AG09309 (cell line): Measurements from ENCODE around the gene CBR1.

ENCODE experiments used
- DNase-seq: peaks from one replicate; pipeline ENCODE4 v3.0.0-alpha.2; 2010; ENCODE audit warnings: low read depth
- H3K4me3 ChIP-seq: 2 replicates; pipeline ENCODE4 v1.5.1; 2011; ENCODE audit warnings: mild to moderate bottlenecking, low read depth, low read length, moderate library complexity; ENCODE audit not compliant: control insufficient read depth
- TF ChIP-seq, protein P1 (sequence below): IDR thresholded peaks from 2 replicates; pipeline ENCODE4 v1.5.1; 2011; ENCODE audit warnings: mild to moderate bottlenecking, low read depth, low read length, inconsistent platforms; ENCODE audit not compliant: insufficient read depth, control insufficient read depth; ENCODE audit errors: missing control alignments

Gene CBR1

DNA sequence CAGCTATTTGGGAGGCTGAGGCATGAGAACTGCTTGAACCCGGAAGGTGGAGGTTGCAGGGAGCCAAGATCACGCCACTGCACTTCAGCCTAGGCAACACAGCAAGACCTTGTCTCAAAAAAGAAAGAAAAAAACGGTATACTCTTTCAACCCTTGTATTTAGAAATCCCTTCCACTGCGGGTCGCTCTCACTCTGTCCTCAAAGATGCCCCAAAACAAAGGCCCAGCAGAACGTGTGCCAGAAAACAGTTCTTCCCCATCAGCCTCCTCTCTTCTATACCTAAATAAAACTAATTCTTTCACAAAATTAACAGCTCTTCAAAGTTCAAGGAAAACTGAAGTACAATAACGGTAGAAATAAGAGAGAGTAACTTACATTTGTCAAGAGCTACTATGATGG lies 22.7 kb upstream of the CBR1 start:
- TF ChIP-seq, protein P1, sequence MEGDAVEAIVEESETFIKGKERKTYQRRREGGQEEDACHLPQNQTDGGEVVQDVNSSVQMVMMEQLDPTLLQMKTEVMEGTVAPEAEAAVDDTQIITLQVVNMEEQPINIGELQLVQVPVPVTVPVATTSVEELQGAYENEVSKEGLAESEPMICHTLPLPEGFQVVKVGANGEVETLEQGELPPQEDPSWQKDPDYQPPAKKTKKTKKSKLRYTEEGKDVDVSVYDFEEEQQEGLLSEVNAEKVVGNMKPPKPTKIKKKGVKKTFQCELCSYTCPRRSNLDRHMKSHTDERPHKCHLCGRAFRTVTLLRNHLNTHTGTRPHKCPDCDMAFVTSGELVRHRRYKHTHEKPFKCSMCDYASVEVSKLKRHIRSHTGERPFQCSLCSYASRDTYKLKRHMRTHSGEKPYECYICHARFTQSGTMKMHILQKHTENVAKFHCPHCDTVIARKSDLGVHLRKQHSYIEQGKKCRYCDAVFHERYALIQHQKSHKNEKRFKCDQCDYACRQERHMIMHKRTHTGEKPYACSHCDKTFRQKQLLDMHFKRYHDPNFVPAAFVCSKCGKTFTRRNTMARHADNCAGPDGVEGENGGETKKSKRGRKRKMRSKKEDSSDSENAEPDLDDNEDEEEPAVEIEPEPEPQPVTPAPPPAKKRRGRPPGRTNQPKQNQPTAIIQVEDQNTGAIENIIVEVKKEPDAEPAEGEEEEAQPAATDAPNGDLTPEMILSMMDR: no peak
- H3K4me3 ChIP-seq: no peak overlapping the region
- no peak for DNase-seq

DNA sequence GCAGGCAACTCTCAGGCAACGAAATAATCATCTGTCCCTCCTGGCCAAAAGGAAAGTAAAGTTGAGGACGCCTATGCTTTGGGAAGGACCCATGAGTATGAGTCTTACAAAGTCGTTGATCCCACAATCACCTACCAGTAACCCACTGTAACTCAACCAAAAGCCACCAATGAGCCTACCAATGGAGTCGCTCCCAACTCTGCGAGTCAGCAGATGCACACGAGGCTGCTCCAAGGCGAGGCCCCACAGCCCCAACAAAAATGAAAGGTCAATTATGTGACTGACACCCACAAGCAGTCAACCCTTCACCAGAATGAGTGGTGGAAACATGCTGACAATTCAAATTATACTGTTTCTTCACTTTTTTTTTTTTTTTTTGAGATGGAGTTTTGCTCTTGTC lies 21.5 kb upstream of the CBR1 start:
- H3K4me3 ChIP-seq: no peak overlapping the region
- no peak for DNase-seq
- TF ChIP-seq, protein P1: no peak

DNA sequence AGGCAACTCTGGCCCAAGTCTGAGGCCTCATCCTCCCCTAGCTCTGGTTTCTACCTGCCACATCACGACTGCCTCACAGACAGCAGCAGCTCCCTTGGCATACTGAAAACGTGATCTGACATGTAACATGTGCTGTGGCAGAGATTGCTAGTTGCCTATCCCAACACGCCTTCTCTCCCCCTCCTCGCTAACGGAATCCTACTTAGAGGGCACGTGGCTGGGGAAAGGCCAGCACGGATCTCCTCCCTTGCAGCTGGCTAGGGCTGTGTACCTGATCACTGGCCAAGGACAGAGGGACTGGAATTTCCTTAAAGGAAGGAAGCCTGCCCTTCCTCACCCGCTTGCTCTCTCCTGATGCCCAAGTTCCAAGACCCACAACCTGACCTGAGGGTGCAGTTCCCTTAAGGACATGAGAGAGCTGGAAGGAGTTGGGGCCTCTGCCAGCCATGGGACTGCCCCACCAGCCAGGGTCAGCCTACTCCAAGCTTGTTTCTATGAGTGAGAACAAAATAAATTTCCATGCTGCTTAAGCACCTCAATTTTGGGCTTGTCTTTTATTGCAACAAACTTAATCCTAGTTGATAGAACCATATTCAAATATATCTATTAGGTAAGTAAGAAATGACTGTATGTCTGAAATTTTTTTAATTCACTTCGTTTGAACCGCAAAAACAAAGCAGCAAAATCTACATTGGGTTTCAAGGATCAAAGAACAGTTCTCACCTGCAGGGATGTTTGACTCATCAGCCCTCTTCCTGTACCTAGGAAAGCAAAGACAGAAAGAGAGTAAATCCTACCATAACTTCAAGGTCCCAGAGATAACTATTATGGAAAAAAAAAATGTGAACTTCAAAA lies 16.7 kb upstream of the CBR1 start:
- no peak for DNase-seq
- TF ChIP-seq, protein P1: no peak
- no peak overlapping the region for H3K4me3 ChIP-seq

DNA sequence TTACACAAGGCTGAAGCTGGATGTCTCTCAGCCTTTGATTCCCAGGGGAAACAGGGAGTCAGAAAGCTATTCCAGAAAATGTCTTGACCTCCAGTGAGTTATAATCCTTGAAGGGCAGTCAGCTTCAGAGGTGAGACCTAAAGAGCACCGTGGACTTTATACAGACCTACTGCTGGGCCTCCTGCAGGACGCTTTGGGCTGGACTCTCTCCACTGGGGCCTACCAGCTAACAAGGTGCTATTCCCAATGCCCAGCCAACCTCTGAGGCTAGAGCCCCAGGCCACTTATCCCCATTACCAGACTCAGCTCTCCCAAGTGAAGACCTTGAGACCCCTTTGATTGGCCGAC lies 16.1 kb upstream of the CBR1 start:
- no peak overlapping the region for H3K4me3 ChIP-seq
- TF ChIP-seq, protein P1: no peak
- DNase-seq: no peak

DNA sequence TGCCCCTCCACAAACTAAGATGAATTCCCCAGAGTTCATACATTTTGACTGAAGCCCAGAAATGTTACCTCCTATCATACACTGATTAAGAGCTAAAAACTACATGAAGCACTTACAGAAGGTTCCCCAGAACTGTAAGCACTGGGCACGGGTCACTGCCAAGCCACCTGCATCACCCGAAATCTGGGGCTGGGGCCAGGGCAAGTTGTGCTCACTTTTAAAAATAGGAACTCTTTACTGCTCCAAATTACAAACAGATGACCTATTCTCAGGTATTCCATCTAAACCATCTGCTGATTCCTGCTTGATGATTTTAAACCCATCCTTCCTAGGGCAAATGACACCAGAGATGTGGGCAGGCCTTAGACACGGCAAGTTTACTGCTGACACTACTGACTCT lies 14.3 kb upstream of the CBR1 start:
- TF ChIP-seq, protein P1: no peak
- H3K4me3 ChIP-seq: no peak overlapping the region
- DNase-seq: no peak

DNA sequence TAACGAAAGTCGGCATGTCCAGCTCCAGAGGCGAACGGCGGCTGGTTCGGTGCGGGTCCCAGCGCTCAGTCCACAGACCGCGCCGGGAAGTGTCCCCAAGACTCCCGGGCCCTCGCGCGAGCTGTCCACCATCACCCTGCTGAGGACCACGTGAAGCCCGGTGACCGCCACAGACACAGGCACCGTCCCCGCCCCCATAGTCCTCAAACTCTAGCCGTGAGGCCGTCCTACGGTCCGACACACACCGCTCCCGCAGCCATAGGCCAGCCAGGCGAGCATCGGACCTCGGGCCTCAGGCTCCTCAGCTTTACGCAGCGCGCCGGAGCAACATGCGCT lies 10.0 kb upstream of the CBR1 start:
- DNase-seq: no peak
- TF ChIP-seq, protein P1: no peak
- H3K4me3 ChIP-seq: peak overlapping the region; percentile 85
